GM19035 (cell line): ENCODE measurements around the gene PREX1.

Experiments
- ATAC-seq: cut with Tn5 transposase; IDR thresholded peaks from one replicate; pipeline ENCODE4 v1.9.1; 2021; ENCODE audit not compliant: unreplicated experiment

Gene PREX1

DNA sequence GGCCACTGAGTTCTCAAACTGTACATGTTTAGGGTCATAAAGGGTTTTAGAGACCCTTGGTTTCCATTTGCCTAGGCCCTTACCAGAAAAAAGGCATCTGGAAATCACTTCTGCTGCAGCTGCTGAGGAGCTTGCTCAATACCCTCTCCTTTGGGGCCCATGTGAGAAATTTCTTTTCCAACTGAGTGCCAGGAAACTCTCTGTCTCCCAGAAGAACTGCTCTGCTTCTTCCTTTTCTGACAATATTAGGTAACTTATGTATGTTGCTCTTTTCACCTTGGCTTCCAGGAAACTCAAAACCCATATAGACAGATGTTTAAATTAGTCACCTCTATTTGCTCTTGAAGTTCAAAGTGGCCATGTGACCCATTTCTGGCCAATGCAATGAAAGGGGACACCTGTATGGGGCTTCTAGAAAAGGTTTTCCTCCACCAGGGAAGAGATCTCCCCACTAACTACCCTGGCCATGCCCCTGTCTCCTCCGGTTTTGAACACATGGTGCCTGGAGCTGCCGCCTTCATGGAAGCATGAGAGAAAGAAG is 121.6 kb downstream of the PREX1 start:
- no peak for ATAC-seq

DNA sequence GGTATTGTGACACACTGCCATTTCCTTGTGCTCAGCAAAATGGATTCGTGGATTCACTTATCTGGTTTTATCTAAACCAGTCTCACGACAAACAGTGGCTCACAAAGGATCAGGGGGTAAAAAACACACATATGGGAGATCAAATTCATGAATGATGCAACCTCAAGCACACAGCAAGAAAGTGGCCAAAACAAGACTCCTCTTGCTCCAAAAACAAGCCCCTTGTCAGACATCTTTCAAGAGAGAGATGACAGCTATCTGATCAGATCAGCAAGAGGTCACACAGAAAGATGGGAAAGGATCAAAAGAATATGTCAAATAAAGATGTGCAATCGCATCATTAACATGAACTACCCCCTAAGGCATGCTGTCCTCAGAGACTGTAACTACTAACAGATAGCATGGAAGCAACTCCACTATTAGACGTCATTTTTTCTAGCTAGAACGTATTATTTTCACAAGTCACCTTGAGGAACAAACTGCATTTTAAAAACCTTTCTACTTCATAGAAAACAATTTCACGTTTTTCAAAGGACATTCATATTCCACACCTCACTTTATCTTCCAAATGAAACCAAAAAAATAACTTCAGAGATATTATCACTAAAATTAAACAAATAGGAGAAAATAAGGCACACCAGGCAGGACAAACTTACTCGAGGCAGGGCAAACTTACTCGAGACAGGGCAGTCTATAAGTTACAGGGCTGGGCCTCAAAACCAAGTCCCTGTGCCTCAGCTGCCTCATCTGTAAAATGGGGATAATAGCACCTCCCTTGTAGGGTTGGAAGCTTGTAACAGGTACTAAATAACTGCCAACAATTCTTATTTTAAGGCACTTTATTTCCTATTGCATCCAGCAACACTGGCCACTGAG is 122.3 kb downstream of the PREX1 start:
- no peak for ATAC-seq

DNA sequence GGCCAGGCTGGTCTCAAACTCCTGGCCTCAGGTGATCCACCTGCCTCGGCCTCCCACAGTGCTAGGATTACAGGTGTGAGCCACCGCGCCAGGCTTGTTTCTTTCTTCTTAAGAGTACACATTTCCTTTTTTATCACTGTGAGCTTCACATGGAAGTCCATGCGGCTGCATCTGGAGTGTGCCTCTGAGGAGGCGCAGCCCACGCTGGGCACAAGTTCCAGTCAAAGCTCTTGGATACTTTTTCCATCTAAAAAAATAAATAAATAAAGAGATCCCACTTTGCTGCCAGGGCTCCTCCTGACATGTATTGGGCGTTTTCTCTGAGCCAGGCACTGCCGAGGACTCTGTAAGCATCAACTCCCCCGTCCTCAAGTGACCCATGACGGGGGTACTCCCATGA is 123.0 kb downstream of the PREX1 start:
- ATAC-seq = no peak

GRCh38 chr20:48703511-48704219 is 124.1 kb downstream of the PREX1 start:
- ATAC-seq = no peak

GRCh38 chr20:48703107-48703506 is 124.7 kb downstream of the PREX1 start:
- ATAC-seq = no peak

DNA sequence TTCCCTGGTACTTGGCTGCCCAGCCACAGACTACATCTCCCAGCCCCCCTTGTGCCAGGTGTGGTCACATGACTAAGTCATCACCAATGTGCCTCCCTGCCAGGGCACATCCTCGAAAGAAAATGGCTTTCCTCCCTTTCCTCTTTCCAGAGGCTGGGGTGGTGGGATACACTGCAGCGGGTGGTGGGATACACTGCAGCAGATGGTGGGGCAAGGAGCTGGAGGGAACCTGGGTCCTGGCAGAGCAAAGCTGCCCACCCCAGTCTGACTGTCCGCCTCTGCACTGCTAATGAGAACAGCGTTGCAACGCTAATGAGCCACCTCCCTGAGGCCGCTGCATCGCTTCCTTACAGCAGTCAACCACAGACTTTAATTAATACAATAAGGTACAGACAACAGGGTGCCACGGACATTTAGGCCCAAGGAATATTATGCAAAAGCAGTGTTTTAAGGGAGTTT is 125.3 kb downstream of the PREX1 start:
- no peak for ATAC-seq

DNA sequence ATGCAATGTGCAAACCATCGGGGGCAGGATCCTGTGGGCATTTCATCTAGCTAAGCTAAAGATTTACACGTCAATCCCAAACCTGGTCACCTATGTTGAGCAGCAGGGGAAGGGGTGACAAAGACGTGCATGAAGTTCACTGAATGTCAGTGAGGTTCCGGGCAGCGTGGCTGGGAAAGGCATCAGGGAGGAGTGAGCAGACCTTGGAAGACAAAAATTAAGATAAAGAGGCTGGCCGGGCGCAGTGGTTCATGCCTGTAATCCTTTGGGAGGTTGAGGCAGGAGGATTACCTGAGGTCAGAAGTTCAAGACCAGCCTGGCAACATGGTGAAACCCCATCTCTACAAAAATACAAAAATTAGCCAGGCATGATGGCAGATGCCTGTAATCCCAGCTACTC is 126.1 kb downstream of the PREX1 start:
- ATAC-seq = no peak

DNA sequence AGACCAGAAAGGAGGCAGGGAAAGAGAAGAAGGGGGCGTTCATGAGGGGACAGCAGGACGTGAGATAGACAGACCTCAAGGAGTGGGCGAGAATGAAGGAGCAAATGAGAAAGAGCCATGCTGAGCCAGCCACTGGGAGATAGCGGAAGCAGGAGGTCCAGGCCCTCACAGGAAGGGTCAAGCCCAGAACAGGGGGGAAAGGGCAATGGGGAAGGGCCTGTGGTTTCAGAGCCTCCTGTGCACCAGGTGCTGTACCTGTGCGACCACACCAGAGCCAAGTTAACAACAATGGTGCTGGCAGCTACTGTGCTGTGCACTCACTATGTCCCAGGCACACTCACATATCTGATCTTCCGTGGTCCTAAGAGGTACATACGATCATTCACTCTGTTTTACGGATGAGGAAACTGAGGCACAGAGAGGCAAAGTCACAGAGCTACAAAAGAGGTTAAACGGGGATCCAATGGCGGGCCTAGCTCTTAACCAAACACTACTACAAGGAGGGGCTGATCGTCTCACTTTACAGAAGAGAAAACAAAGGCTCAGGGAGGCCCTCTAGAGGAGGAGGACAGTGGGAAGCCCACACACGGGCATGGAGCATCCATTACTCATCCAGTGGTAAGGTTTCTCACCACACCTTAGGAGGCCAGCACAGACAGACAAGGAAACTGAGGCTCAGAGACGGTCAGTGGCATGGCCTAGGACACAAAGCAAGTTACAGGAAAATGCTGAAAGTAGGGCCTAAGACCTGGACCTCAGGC is 129.1 kb downstream of the PREX1 start:
- ATAC-seq = no peak

DNA sequence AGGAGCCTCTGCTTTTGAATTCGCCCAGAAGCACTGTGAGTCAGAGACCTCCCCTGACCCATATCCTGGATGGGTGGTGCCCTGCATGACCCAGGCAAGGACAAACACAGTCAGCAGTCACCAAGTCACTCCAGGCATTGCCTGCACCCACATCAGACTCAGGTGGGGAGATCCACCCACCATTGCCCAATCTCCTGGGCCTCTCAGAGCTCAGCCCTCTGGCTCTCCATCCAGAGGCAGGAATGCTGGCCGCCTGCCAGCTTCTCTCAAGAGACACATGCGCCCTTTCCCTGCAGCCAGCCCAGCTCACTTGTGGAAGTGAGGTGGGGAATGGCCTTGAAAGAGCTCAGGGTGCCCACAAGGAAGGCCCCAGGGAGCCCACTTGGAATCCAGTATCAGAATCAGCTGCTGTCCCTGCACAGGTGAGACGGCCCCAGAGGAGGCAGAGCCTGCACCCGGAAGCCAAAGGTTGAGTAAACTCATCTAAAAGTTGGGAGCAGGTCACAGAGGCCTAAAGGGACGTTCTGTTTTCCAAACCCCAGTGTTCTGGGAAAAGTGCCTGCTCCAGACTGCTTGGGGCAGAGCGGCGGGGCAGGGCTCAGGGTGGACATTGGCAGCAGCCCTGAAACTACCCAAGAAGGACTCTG is 129.8 kb downstream of the PREX1 start:
- no peak for ATAC-seq

- ATAC-seq = no peak
These were observed 131.1 kb downstream of the PREX1 start for GRCh38 chr20:48696671-48697070.

GRCh38 chr20:48695738-48696137 is 132.1 kb downstream of the PREX1 start:
- no peak for ATAC-seq

GRCh38 chr20:48695255-48695654 is 132.5 kb downstream of the PREX1 start:
- no peak for ATAC-seq

- no peak for ATAC-seq
These were observed 133.4 kb downstream of the PREX1 start for GRCh38 chr20:48694381-48694865.

- no peak for ATAC-seq
These were observed 136.3 kb downstream of the PREX1 start for GRCh38 chr20:48691523-48691922.

GRCh38 chr20:48690888-48691287 is 136.9 kb downstream of the PREX1 start:
- ATAC-seq = no peak

GRCh38 chr20:48689874-48690571 is 137.8 kb downstream of the PREX1 start:
- ATAC-seq = no peak

DNA sequence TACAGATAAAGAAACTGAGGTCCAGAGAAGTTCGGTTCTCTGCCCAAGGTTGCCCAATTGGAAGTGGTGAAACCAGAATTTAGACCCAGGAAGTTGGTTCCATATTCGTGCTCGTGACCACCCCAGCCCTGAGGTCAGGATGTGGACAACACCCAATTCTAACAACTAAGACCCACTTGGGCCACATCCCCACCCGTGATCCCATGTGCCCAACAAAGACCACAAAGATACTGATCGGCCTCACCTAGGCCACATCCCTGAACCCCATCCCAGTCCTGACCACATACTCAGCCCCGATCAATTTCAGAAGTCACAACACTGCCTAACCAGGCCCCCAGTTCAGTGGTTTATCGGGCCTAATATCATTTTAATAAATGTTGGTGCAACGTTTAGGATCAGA is 138.4 kb downstream of the PREX1 start:
- ATAC-seq = no peak

DNA sequence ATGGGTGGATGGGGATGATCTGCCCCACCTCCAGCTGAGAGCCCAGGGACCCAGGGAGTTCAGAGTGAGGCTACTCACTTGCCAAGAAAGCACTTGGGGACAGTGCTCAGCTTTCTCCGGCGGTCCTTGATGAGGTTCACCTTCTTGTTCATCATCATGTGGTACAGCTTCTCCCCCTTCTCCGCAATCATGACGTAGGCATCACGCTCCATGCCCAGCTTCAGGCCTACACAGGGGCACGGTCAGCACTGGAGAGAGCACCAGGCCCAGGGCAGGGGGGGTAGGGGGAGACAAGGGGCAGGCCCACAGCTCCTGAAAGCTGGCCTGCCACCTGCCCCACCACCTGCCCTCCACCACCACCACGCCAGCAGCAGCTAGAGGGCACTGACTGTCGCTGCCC is 139.2 kb downstream of the PREX1 start:
- no peak for ATAC-seq

DNA sequence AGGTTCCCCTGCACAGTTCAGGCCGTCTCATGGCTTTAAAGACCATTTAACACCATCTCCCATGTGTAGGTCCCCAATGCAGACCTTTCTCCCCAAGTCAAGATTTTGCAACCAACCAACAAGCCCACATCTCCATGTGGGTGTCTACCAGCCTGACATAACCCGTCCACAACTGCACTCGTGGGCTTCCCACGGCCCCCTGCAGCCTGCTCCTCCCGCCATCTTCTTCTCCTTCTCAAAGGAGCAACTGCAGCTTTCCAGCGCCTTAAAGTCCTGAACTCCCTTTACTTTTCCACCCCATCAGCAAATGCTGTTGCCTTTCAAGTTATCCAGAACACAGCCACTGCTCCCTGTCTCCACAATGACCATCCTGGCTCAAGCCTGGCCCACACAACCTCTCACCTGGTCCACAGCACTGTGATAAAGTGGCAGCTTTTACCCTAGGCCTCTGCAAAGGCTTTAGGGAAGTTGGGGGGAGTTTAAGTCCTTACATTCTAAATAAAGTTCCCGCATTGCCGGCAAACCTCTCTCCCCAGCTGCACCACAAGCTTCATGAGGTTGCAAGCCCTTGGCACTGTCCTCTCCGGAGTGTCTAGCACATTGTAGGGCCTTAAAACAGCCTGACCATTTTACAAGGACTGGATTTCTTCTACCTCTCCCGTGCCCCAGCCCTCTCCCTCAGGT is 140.5 kb downstream of the PREX1 start:
- no peak for ATAC-seq
